ENCODE data around the gene RCAN3. TPM values are rescaled to one million over a fixed set of nuclear protein-coding genes. Genes with fewer than 3 reads are reported as not detected.
"Not testable (repeated sequence)": the region's sequence is repeated elsewhere in the genome, so short reads cannot be mapped to it uniquely, and the experiment has no call there.

The RCAN3 gene
- total RNA-seq, 4 donors from 2014 or later, result 5.4 to 15.7 (median 9.3) TPM

DNA sequence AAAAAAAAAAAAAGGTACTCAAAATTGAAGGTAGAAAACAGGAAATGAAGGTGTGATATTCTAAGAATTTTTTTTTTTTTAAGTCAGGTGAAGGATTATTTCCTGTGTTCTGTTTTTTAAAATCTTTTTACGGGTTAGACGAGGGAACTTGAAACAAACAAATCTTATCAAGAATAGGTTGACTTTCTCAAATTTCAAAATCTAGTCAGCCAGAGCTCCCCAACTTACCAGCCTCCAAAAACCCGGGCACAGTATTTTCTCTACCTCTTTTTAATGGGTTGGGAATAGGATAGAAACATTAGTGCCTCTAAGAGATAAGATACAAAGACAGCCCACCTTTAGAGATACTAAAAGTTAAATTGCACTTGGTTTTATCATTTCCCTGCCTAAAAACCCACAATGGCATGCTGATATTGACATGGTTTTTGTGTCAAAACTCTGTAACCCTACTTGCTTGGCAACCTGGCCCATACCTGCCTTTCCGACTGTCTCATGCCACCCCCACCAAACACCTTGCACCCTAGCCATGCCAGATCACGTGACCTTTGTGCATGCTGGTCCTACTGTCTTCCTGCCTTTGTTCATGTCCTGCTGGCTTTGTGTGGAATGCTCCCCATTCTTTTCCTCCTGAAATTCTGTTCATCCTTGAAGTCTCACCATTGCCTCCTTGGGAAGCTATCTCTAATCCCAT, 4.2 kb downstream of the RCAN3 start:
- Histone ChIP-seq H3K36me3 (no peaks in the 10 kb centered on the region), H3K4me1 (peaks cover 0 to 10% (median 3%) of the 10 kb centered on the region in 4 donors), H3K4me3 (no peak overlapping the region), H3K27ac (peak overlapping the region; percentile 19 to 68 (median 53)), H3K27me3 (no peaks in the 10 kb centered on the region), H3K9me3 (no peaks in the 10 kb centered on the region)
- TF ChIP-seq, protein P1, sequence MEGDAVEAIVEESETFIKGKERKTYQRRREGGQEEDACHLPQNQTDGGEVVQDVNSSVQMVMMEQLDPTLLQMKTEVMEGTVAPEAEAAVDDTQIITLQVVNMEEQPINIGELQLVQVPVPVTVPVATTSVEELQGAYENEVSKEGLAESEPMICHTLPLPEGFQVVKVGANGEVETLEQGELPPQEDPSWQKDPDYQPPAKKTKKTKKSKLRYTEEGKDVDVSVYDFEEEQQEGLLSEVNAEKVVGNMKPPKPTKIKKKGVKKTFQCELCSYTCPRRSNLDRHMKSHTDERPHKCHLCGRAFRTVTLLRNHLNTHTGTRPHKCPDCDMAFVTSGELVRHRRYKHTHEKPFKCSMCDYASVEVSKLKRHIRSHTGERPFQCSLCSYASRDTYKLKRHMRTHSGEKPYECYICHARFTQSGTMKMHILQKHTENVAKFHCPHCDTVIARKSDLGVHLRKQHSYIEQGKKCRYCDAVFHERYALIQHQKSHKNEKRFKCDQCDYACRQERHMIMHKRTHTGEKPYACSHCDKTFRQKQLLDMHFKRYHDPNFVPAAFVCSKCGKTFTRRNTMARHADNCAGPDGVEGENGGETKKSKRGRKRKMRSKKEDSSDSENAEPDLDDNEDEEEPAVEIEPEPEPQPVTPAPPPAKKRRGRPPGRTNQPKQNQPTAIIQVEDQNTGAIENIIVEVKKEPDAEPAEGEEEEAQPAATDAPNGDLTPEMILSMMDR (IDR thresholded peaks at IDR 0.05), result no peak
- TF ChIP-seq POLR2A (IDR thresholded peaks at IDR 0.05), result no peak
- no peak for DNase-seq

DNA sequence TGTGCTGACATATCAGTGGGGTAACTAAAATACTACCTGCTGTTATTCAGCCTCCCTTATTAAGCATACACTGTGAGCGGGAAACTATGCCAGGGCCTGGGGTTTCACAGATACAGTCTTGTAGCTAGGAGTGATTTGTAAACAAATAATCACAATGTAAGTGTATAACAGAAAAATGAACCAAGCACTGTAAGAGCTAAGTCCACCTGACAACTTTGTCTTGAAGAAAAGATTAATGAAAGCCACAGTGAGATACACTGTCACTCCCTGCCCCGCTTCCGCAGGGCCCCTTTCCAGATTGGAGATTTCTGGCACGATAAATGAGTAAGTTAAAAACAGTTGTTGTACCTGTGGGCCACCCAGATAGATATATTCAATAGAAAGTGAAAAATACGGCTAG, 4.8 kb downstream of the RCAN3 start:
- peak overlapping the region; percentile 19 to 68 (median 53) for H3K27ac ChIP-seq
- H3K27me3 ChIP-seq, result no peaks in the 10 kb centered on the region
- no peak for DNase-seq
- H3K4me1 ChIP-seq, result peaks cover 0 to 6% (median 2%) of the 10 kb centered on the region in 4 donors
- no peak overlapping the region for H3K4me3 ChIP-seq
- H3K36me3 ChIP-seq, result no peaks in the 10 kb centered on the region
- no peaks in the 10 kb centered on the region for H3K9me3 ChIP-seq
- TF ChIP-seq, protein P1 (IDR thresholded peaks at IDR 0.05), result no peak
- no peak for TF ChIP-seq POLR2A (IDR thresholded peaks at IDR 0.05)

DNA sequence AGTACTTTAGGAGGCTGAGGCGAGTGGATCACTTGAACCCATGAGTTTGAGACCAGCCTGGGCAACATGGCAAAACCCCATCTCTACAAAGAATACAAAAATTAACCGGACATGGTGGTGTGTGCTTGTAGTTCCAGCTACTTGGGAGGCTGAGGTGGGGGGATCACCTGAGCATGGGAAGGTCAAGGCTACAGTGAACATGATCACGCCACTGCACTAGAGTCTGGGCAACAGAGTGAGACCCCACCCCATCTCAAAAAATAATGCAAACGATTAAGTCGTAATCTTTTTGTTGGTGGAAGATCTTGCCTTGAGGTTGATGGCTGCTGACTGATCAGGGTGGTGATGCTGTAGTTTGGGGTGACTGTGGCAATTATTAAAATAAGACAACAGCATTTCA, 6.3 kb downstream of the RCAN3 start:
- Histone ChIP-seq H3K4me3 (no peak overlapping the region), H3K9me3 (no peaks in the 10 kb centered on the region), H3K4me1 (peaks cover 0 to 6% (median 2%) of the 10 kb centered on the region in 4 donors), H3K27me3 (no peaks in the 10 kb centered on the region), H3K36me3 (no peaks in the 10 kb centered on the region), H3K27ac (no peak overlapping the region)
- no peak for DNase-seq
- no peak for TF ChIP-seq POLR2A (IDR thresholded peaks at IDR 0.05)
- TF ChIP-seq, protein P1 (IDR thresholded peaks at IDR 0.05), result no peak

DNA sequence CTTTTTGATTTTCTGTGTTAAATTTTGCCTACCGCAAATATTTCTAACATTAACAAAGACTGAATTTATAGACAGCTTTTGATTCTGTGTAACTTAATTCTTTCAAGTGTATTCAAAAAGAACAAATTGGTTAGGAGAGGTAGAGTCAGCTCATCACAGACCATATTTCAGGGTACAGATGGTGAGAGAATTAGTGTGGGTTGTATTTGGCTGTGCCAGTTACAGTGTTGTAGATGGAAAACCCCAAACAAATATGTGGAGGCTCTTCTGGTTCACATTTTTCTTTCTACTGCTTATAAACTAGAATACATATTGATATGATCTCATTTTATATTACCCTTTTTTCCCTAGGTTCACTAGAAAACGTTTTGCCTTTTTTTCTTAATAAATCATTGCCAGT, 11.1 kb downstream of the RCAN3 start:
- no peak for DNase-seq
- H3K36me3 ChIP-seq, result no peaks in the 10 kb centered on the region

DNA sequence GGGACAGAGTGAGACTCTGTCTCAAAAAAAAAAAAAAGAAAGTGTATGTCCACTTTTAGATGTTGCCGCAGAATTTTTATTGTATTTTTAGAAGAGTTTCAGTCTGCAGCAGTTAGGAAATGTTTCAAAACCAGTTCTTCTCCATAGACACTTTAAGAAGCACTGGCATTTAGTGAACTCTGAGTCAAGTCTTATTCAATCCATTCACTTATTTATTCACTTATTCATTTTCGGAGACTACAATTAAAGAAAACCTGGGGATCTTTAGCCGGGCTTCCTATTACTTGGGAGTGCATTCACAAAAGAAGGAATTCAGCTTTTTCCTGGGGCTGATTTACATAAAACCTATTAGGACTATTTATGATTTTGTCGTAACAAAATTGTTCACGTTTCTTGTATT, 12.3 kb downstream of the RCAN3 start:
- Histone ChIP-seq H3K4me1 (no peaks in the 10 kb centered on the region), H3K4me3 (no peak overlapping the region), H3K9me3 (no peaks in the 10 kb centered on the region), H3K27ac (no peak overlapping the region), H3K27me3 (no peaks in the 10 kb centered on the region), H3K36me3 (no peaks in the 10 kb centered on the region)
- TF ChIP-seq, protein P1 (IDR thresholded peaks at IDR 0.05), result no peak
- no peak for TF ChIP-seq POLR2A (IDR thresholded peaks at IDR 0.05)
- no peak for DNase-seq

More for the DNA sequence above, 11.1 kb downstream of the RCAN3 start:
- Histone ChIP-seq H3K27me3 (no peaks in the 10 kb centered on the region), H3K4me3 (no peak overlapping the region), H3K27ac (no peak overlapping the region), H3K4me1 (no peaks in the 10 kb centered on the region), H3K9me3 (no peaks in the 10 kb centered on the region)
- no peak for TF ChIP-seq POLR2A (IDR thresholded peaks at IDR 0.05)
- TF ChIP-seq, protein P1 (IDR thresholded peaks at IDR 0.05), result no peak

DNA sequence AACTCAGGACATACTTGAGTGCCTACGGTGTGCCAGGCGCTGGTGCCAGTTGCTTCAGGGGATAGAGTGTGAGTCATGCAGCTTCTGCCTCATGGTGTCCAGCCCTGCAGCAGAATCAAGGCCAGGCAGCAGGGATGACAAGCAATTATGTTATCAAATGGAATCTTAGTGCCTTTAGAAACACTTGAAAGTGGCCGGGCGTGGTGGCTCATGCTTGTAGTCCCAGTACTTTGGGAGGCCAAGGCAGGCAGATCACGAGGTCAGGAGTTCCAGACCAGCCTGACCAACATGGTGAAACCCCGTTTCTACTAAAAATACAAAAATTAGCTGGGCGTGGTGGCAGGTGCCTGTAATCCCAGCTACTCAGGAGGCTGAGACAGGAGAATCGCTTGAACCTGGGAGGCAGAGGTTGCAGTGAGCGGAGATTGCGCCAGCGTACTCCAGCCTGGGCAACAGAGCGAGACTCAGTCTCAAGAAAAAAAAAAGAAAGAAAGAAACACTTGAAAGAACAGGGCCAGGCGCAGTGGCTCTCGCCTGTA, 13.1 kb downstream of the RCAN3 start:
- H3K27me3 ChIP-seq, H3K27ac ChIP-seq, H3K4me3 ChIP-seq, H3K9me3 ChIP-seq, H3K36me3 ChIP-seq, H3K4me1 ChIP-seq, DNase-seq: not testable (repeated sequence)

All from Peyer's patch (tissue), 4 donors.